Spleen (tissue), 7 donors: Measurements from ENCODE around the gene CHRDL2.

Experiments
- CTCF ChIP-seq, 11 experiments: fragments of 200-600 bp in 7 of 11; fragments of 450-650 bp in 4 of 11; sonication (generic) in 4 of 11; IDR thresholded peaks in 8 of 11; conservative IDR thresholded peaks in 3 of 11; 1 replicate in 7 of 11; 2 replicates in 4 of 11; pipeline versions ENCODE4 v1.4.0 to v1.8.0; 2016 to 2021; ENCODE audit warnings: antibody characterized with exemption in 11 of 11, inconsistent platforms in 4 of 11, mild to moderate bottlenecking in 1 of 11
- POLR2A ChIP-seq, 3 donors: fragments of 450-650 bp; IDR thresholded peaks; one replicate each; pipeline ENCODE4 v1.5.1; 2017; ENCODE audit warnings: antibody characterized with exemption in 3 of 3, mild to moderate bottlenecking in 1 of 3
- POLR2AphosphoS5 ChIP-seq, 3 donors: sonication (generic); formaldehyde crosslinking; IDR thresholded peaks; one replicate each; pipeline ENCODE4 v1.5.1; 2017; ENCODE audit warnings: antibody characterized with exemption in 3 of 3
- donor health status: DM: no; HTN: no; CAD: no; lungs with moderate emphysema.
- donor health status: DM: no; HTN: no; CAD: no.
- donor health status: DM: no; HTN: no; CAD: no.

DNA sequence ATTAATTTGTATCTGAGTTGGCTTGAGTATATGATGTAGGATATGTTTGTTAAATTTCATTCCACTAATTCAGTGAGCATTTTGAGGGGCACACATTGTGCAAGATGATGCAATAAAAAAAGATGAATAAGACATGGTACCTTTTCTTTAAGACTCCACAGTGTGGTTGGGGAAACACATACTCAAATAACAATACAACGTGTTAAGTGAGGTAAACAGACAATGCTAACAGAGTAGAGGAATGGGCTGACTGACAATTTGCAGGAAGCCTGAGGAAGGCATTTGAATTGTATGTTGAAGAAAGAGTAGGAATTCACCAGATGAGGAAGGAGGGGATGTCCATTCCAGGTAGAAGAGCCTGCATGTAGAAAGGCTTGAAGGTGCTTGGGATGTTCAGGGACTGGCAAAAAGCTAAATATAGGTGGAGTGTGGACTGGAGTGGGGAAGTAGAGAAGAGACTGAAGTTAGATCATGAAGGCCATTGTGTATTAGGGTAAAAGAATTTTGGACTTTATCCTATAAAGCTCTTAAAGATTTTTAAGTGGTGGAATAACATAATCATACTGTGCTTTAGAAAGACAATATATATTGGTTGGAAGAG lies 24.3 kb upstream of the CHRDL2 start:
- no peak for TF ChIP-seq CTCF (IDR thresholded peaks at IDR 0.05 in 8 of 11, conservative IDR thresholded peaks at IDR 0.05 in 3 of 11)
- TF ChIP-seq POLR2AphosphoS5 (IDR thresholded peaks at IDR 0.05) = no peak
- no peak for TF ChIP-seq POLR2A (IDR thresholded peaks at IDR 0.05)
